ENCODE data around the gene TADA2A.
"Not testable (repeated sequence)": the region's sequence is repeated elsewhere in the genome, so short reads cannot be mapped to it uniquely, and the experiment has no call there.

The TADA2A gene

GRCh38 chr17:37438141-37438540, 31.5 kb downstream of the TADA2A start:
- H3K9ac ChIP-seq (ENCODE audit: low read length) = no peak overlapping the region
- H3K36me3 ChIP-seq (ENCODE audit: control insufficient read depth, low read depth, low read length) = peaks cover 25% of the 10 kb centered on the region
- no peak overlapping the region for H3K4me3 ChIP-seq (ENCODE audit: low read length)
- no peaks in the 10 kb centered on the region for H3K9me3 ChIP-seq (ENCODE audit: control insufficient read depth, low read depth, low read length)
- H3K27ac ChIP-seq (ENCODE audit: low read length) = no peak overlapping the region
- H3K4me1 ChIP-seq (ENCODE audit: control insufficient read depth, low read depth, low read length) = no peaks in the 10 kb centered on the region
- no peaks in the 10 kb centered on the region for H3K27me3 ChIP-seq (ENCODE audit: control insufficient read depth, insufficient read depth, low read length)

- H3K9ac ChIP-seq (ENCODE audit: low read length) = no peak overlapping the region
- H3K4me1 ChIP-seq (ENCODE audit: control insufficient read depth, low read depth, low read length) = no peaks in the 10 kb centered on the region
- H3K27me3 ChIP-seq (ENCODE audit: control insufficient read depth, insufficient read depth, low read length) = no peaks in the 10 kb centered on the region
- H3K4me3 ChIP-seq (ENCODE audit: low read length) = no peak overlapping the region
- H3K27ac ChIP-seq (ENCODE audit: low read length) = no peak overlapping the region
- H3K9me3 ChIP-seq (ENCODE audit: control insufficient read depth, low read depth, low read length) = no peaks in the 10 kb centered on the region
- peaks cover 34% of the 10 kb centered on the region for H3K36me3 ChIP-seq (ENCODE audit: control insufficient read depth, low read depth, low read length)
Measured at GRCh38 chr17:37440424-37440823, 33.7 kb downstream of the TADA2A start.

- H3K9ac ChIP-seq (ENCODE audit: low read length); H3K27ac ChIP-seq (ENCODE audit: low read length); H3K27me3 ChIP-seq (ENCODE audit: control insufficient read depth, insufficient read depth, low read length); H3K4me1 ChIP-seq (ENCODE audit: control insufficient read depth, low read depth, low read length); H3K4me3 ChIP-seq (ENCODE audit: low read length); H3K9me3 ChIP-seq (ENCODE audit: control insufficient read depth, low read depth, low read length): not testable (repeated sequence)
- peaks cover 37% of the 10 kb centered on the region for H3K36me3 ChIP-seq (ENCODE audit: control insufficient read depth, low read depth, low read length)
Measured at GRCh38 chr17:37441369-37442014, 34.8 kb downstream of the TADA2A start.

GRCh38 chr17:37446027-37446426, 39.3 kb downstream of the TADA2A start:
- Histone ChIP-seq H3K9me3 (ENCODE audit: control insufficient read depth, low read depth, low read length) (no peaks in the 10 kb centered on the region), H3K4me3 (ENCODE audit: low read length) (no peak overlapping the region), H3K27me3 (ENCODE audit: control insufficient read depth, insufficient read depth, low read length) (no peaks in the 10 kb centered on the region), H3K36me3 (ENCODE audit: control insufficient read depth, low read depth, low read length) (peaks cover 29% of the 10 kb centered on the region), H3K27ac (ENCODE audit: low read length) (no peak overlapping the region), H3K9ac (ENCODE audit: low read length) (no peak overlapping the region), H3K4me1 (ENCODE audit: control insufficient read depth, low read depth, low read length) (no peaks in the 10 kb centered on the region)

GRCh38 chr17:37447641-37448040, 41.0 kb downstream of the TADA2A start:
- Histone ChIP-seq H3K27ac (ENCODE audit: low read length) (no peak overlapping the region), H3K36me3 (ENCODE audit: control insufficient read depth, low read depth, low read length) (peaks cover 18% of the 10 kb centered on the region), H3K4me3 (ENCODE audit: low read length) (no peak overlapping the region), H3K27me3 (ENCODE audit: control insufficient read depth, insufficient read depth, low read length) (no peaks in the 10 kb centered on the region), H3K9ac (ENCODE audit: low read length) (no peak overlapping the region), H3K9me3 (ENCODE audit: control insufficient read depth, low read depth, low read length) (no peaks in the 10 kb centered on the region), H3K4me1 (ENCODE audit: control insufficient read depth, low read depth, low read length) (no peaks in the 10 kb centered on the region)

GRCh38 chr17:37450112-37450511, 43.4 kb downstream of the TADA2A start:
- Histone ChIP-seq H3K36me3 (ENCODE audit: control insufficient read depth, low read depth, low read length) (peaks cover 6% of the 10 kb centered on the region), H3K9ac (ENCODE audit: low read length) (no peak overlapping the region), H3K4me3 (ENCODE audit: low read length) (no peak overlapping the region), H3K4me1 (ENCODE audit: control insufficient read depth, low read depth, low read length) (no peaks in the 10 kb centered on the region), H3K27ac (ENCODE audit: low read length) (no peak overlapping the region), H3K27me3 (ENCODE audit: control insufficient read depth, insufficient read depth, low read length) (no peaks in the 10 kb centered on the region), H3K9me3 (ENCODE audit: control insufficient read depth, low read depth, low read length) (no peaks in the 10 kb centered on the region)

GRCh38 chr17:37457801-37458200, 51.1 kb downstream of the TADA2A start:
- not testable (repeated sequence) for H3K36me3 ChIP-seq (ENCODE audit: control insufficient read depth, low read depth, low read length); H3K4me3 ChIP-seq (ENCODE audit: low read length); H3K27ac ChIP-seq (ENCODE audit: low read length)

GRCh38 chr17:37458805-37459204, 52.1 kb downstream of the TADA2A start:
- Histone ChIP-seq H3K36me3 (ENCODE audit: control insufficient read depth, low read depth, low read length) (no peaks in the 10 kb centered on the region), H3K9ac (ENCODE audit: low read length) (no peak overlapping the region), H3K9me3 (ENCODE audit: control insufficient read depth, low read depth, low read length) (no peaks in the 10 kb centered on the region), H3K4me3 (ENCODE audit: low read length) (no peak overlapping the region), H3K4me1 (ENCODE audit: control insufficient read depth, low read depth, low read length) (no peaks in the 10 kb centered on the region), H3K27me3 (ENCODE audit: control insufficient read depth, insufficient read depth, low read length) (no peaks in the 10 kb centered on the region), H3K27ac (ENCODE audit: low read length) (no peak overlapping the region)

More at GRCh38 chr17:37457801-37458200, 51.1 kb downstream of the TADA2A start:
- not testable (repeated sequence) for H3K4me1 ChIP-seq (ENCODE audit: control insufficient read depth, low read depth, low read length); H3K9me3 ChIP-seq (ENCODE audit: control insufficient read depth, low read depth, low read length); H3K27me3 ChIP-seq (ENCODE audit: control insufficient read depth, insufficient read depth, low read length); H3K9ac ChIP-seq (ENCODE audit: low read length)

- Histone ChIP-seq H3K27me3 (ENCODE audit: control insufficient read depth, insufficient read depth, low read length) (no peaks in the 10 kb centered on the region), H3K9me3 (ENCODE audit: control insufficient read depth, low read depth, low read length) (no peaks in the 10 kb centered on the region), H3K9ac (ENCODE audit: low read length) (no peak overlapping the region), H3K4me3 (ENCODE audit: low read length) (no peak overlapping the region), H3K4me1 (ENCODE audit: control insufficient read depth, low read depth, low read length) (no peaks in the 10 kb centered on the region), H3K27ac (ENCODE audit: low read length) (no peak overlapping the region), H3K36me3 (ENCODE audit: control insufficient read depth, low read depth, low read length) (peaks cover 8% of the 10 kb centered on the region)
Measured at GRCh38 chr17:37461668-37462067, 55.0 kb downstream of the TADA2A start.

GRCh38 chr17:37462492-37462891, 55.8 kb downstream of the TADA2A start:
- Histone ChIP-seq H3K27ac (ENCODE audit: low read length) (no peak overlapping the region), H3K9ac (ENCODE audit: low read length) (no peak overlapping the region), H3K4me1 (ENCODE audit: control insufficient read depth, low read depth, low read length) (no peaks in the 10 kb centered on the region), H3K27me3 (ENCODE audit: control insufficient read depth, insufficient read depth, low read length) (no peaks in the 10 kb centered on the region), H3K36me3 (ENCODE audit: control insufficient read depth, low read depth, low read length) (peaks cover 11% of the 10 kb centered on the region), H3K9me3 (ENCODE audit: control insufficient read depth, low read depth, low read length) (no peaks in the 10 kb centered on the region), H3K4me3 (ENCODE audit: low read length) (no peak overlapping the region)

- Histone ChIP-seq H3K9me3 (ENCODE audit: control insufficient read depth, low read depth, low read length) (no peaks in the 10 kb centered on the region), H3K36me3 (ENCODE audit: control insufficient read depth, low read depth, low read length) (peaks cover 17% of the 10 kb centered on the region), H3K4me3 (ENCODE audit: low read length) (no peak overlapping the region), H3K4me1 (ENCODE audit: control insufficient read depth, low read depth, low read length) (no peaks in the 10 kb centered on the region), H3K27ac (ENCODE audit: low read length) (no peak overlapping the region), H3K27me3 (ENCODE audit: control insufficient read depth, insufficient read depth, low read length) (no peaks in the 10 kb centered on the region), H3K9ac (ENCODE audit: low read length) (no peak overlapping the region)
Measured at GRCh38 chr17:37463039-37463438, 56.4 kb downstream of the TADA2A start.

- H3K9ac ChIP-seq (ENCODE audit: low read length) = no peak overlapping the region
- H3K27ac ChIP-seq (ENCODE audit: low read length) = no peak overlapping the region
- no peaks in the 10 kb centered on the region for H3K9me3 ChIP-seq (ENCODE audit: control insufficient read depth, low read depth, low read length)
- H3K4me3 ChIP-seq (ENCODE audit: low read length) = no peak overlapping the region
- peaks cover 20% of the 10 kb centered on the region for H3K36me3 ChIP-seq (ENCODE audit: control insufficient read depth, low read depth, low read length)
- H3K27me3 ChIP-seq (ENCODE audit: control insufficient read depth, insufficient read depth, low read length) = no peaks in the 10 kb centered on the region
- no peaks in the 10 kb centered on the region for H3K4me1 ChIP-seq (ENCODE audit: control insufficient read depth, low read depth, low read length)
Measured at GRCh38 chr17:37465069-37465616, 58.5 kb downstream of the TADA2A start.
